Amniotic stem cell (primary cell): ENCODE measurements around the gene CFAP157.

Experiments
- DNase-seq: peaks from one replicate; lab custom pipeline; 2025; lab: John Stamatoyannopoulos, UW

CFAP157 gene

GRCh38 chr9:127693143-127693542 is 13.6 kb upstream of the CFAP157 start:
- DNase-seq: no peak

GRCh38 chr9:127693697-127694096 is 13.1 kb upstream of the CFAP157 start:
- no peak for DNase-seq

DNA sequence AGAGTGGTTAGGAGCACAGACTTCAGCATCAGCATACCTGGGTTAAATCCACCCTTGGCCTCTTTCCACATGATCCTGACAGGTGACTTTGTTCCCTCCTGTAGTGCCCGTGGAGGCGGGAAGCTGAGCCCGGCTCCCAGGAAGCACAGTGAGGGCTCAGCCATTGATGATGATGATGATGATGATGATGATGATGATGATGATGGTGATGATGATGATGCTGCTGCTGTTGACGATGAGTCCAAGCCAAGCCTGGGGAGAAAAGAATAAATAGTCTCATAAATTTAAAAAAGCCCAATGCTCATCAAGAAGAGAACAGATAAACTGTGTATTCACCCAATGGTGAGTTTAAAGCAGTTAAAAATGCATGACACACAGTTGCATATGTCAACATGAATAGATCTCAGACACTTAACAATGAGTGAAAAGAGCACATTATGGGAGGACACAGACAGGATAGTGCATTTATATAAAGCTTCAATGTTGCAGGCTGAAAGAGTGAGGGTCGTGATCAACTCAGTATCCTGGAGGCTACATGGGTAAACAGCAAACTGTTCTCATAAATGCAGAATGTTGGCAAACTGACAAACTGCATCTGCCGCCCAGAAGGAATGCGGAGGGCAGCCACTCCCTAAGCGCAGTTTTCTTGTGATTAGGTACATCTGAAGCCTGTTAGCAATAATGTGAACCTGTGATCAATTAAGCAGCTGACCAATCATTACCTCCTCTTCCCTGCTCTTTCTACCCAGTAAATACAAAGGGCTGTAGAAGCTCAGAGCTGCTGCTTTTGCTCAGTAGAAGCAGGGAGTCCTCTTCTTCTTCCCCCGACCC is 11.7 kb upstream of the CFAP157 start:
- DNase-seq: no peak

DNA sequence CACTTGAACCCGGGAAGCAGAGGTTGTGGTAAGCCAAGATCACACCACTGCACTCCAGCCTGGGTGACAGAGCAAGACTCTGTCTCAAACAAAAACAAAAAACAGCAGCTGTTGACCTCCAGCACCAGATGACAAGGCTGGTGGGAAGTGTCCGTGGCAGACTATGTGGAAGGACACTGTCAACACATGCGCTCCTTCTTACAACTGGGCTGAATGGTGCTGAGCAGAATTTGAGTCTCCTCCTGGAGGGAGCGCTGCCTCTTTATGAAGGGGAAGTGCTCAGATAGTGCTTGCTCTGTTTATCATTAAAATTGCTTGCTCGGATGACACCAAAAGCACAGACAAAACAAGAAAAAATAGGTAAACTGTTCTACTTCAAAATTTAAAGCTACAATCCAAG is 9.2 kb upstream of the CFAP157 start:
- DNase-seq: no peak

DNA sequence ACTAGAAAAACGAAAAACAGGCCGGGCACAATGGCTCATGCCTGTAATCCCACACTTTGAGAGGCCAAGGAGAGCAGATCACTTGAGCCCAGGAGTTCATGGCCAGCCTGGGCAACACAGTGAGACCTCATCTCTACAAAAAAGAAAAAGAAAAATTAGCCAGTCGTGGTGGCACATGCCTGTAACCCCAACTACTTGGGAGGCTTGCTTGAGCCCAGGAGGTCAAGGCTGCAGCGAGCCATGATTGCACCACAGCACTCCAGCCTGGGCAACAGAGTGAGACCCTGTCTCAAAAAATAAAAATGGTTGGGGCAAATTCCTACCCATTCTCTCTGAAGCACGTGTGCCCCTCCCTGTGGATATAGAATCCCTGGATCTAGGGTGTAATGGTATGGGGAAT is 8.4 kb upstream of the CFAP157 start:
- no peak for DNase-seq

GRCh38 chr9:127698985-127699670 is 7.7 kb upstream of the CFAP157 start:
- DNase-seq: peak; percentile 42

GRCh38 chr9:127700140-127700539 is 6.6 kb upstream of the CFAP157 start:
- DNase-seq: no peak

GRCh38 chr9:127700594-127701255 is 6.1 kb upstream of the CFAP157 start:
- no peak for DNase-seq

- no peak for DNase-seq
Measured at GRCh38 chr9:127703289-127703946, 3.4 kb upstream of the CFAP157 start.

DNA sequence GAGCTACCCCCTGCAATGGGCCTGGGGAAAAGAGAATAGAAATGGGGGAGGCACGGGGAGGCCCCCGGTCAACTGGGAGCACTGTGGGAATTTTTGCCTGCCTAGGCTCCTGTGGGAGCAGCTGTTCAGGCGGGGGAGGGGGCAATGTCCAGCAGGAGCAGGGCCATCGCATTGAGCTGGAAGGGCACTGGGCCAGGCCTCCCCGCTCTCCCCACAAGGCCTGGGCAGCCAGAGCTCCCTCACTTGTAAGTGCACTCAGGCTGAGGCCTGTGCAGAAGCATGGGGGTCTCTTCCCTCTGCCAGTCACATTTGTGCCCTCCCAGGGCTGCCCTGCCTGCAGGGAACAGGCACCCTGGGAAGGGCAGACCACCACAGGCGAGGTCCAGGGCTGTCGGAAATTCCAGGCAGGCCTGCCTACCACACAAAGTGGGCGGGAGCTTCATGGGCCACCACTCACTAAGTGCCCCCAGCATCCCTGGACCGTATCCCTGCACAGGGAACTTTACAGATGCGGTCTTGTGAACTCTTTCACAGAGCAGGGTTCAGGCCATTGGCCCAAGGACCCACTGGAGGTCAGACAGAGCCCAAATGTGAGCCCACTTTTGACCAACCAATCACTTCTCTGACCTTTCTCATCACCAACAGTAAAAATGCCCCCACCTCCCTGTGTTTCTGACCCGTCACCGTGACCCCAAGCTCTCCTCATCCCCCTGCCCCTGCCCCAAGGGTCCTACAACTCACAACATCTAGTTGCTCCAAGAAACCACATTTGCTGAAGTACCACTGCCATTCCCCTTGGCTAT is 1.0 kb upstream of the CFAP157 start:
- DNase-seq: no peak

DNA sequence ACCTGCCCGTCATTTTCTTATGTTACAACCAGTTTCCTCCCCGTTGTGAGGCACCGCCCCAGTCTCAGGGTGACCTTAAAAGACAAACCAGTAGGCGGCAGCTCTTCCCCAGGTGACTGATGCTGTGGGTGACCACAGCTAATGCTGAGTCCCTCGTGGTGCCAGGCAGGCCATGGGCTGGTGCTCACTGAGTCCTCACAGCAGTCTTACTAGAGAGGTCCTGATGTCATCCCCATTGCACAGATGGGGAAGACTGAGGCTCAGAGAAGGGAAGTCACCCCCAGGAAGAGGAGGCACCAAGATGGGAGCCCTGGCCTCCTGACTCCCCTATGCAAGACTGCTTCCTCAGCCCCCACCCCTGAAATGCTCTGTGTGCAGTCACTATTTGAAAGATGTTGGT is 978 bp downstream of the CFAP157 start:
- DNase-seq: no peak

- no peak for DNase-seq
Measured at GRCh38 chr9:127708952-127709587, 2.3 kb downstream of the CFAP157 start.

GRCh38 chr9:127710204-127710783 is 3.5 kb downstream of the CFAP157 start:
- no peak for DNase-seq

GRCh38 chr9:127711226-127711701 is 4.5 kb downstream of the CFAP157 start:
- no peak for DNase-seq

DNA sequence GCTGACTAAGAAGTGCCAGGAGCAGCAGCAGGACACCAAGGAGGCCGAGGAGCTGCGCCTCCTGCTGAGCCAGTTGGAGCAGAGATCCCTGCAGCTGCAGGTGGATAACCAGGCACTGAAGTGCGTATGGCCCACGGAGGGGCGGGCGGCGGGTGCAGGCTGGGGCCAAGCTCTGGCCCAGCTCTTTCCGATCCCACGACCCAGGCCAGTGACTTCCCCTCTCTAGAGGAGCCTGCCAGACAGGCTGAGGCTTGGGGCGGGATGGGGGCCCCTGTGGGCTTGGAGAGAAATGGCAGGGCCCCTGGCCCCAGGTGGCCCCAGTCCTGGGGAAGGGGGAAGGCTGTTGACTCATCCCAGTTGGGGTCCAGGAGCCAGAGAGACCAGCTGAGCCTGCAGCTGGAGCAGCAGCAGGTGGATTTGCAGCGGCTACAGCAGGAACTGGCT is 5.1 kb downstream of the CFAP157 start:
- no peak for DNase-seq

- no peak for DNase-seq
Measured at GRCh38 chr9:127712371-127712770, 5.6 kb downstream of the CFAP157 start.

DNA sequence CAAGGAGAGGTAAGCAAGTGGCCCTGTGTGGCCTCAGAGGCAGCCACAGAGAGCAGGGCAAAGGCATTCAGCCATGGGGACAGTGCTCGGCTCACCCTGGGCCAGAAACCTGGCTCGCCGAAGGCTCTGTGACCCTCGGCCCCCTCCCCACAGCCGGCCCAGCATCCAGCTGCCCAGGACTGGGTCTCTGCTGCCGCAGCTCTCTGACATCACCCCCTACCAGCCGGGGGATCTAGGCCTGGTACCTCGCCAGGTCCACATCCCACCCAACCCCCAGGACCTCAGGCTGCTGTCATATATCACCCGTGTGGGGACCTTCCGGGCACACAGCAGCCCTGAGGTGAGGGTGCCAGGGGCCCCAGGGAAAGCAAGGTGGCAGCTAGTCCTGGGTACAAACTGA is 6.1 kb downstream of the CFAP157 start:
- DNase-seq: no peak

DNA sequence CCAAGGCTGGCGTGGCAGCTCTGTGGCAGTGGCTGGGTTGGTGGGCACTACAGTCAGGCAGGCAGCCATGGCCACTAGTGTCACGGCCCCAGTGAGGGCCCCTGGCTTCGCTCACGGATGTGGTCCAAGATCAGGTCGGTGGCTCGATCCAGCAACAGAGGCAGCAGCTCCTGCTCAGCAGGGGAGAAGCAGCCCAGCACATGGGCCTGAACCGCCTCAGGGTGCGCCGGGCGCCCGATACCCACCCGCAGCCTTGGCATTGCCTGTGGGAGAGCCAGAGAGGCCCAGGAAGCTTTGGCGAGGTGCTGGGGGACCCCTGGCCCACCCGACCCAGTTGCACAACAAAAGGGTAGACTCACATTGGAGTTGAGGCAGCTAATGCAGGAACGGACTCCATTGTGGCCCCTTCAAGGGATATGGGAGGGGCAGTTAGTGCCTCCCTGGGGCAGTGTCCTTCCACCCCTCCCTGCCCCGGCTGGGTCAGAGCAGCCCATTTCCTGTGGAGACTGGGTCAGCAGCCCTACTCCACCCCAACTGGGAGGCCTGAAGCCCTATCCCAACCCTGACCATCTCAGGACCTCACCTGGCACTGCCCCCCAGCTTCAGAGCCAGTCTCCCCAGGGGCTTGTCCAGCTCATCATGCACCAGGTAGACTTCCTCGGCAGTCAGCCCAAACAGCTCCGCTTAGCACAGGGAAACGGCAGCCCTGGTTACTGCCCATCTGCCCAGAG is 7.4 kb downstream of the CFAP157 start:
- no peak for DNase-seq

GRCh38 chr9:127714951-127715469 is 8.2 kb downstream of the CFAP157 start:
- DNase-seq: no peak
